Astrocyte (in vitro differentiated cells and primary cell): Measurements from ENCODE around the gene SLC12A8. TPM values are rescaled to one million over a fixed set of nuclear protein-coding genes. Genes with fewer than 3 reads are reported as not detected.

Experiments
- DNase-seq: peaks from one replicate; pipeline ENCODE4 v3.0.0-alpha.2; 2010; ENCODE audit warnings: low read depth
- FAIRE-seq: peaks from 2 replicates; lab custom pipeline; 2011; peaks lifted over from hg19 to GRCh38; lab: Jason Lieb, UNC
- H2AFZ ChIP-seq: 2 replicates; pipeline ENCODE4 v1.6.0; 2012; ENCODE audit warnings: low read depth, low read length, inconsistent platforms
- H3K27ac ChIP-seq: 2 replicates; pipeline ENCODE4 v1.5.1; 2011; ENCODE audit warnings: low read depth, low read length, inconsistent platforms
- H3K27me3 ChIP-seq: 2 replicates; pipeline ENCODE4 v1.6.0; 2011; ENCODE audit warnings: low read length, inconsistent platforms; ENCODE audit not compliant: insufficient read depth
- H3K36me3 ChIP-seq: 2 replicates; pipeline ENCODE4 v1.5.1; 2011; ENCODE audit warnings: low read length, inconsistent platforms; ENCODE audit not compliant: insufficient read depth
- H3K4me1 ChIP-seq: 2 replicates; pipeline ENCODE4 v1.5.1; 2011; ENCODE audit warnings: low read length, inconsistent platforms; ENCODE audit not compliant: insufficient read depth
- H3K4me2 ChIP-seq: 2 replicates; pipeline ENCODE4 v1.6.0; 2012; ENCODE audit warnings: low read length, inconsistent platforms
- H3K4me3 ChIP-seq: 2 replicates; pipeline ENCODE4 v1.5.1; 2011; ENCODE audit warnings: low read depth, mild to moderate bottlenecking, low read length, inconsistent platforms; ENCODE audit not compliant: insufficient read depth
- H3K79me2 ChIP-seq: 2 replicates; pipeline ENCODE4 v1.6.0; 2012; ENCODE audit warnings: mild to moderate bottlenecking, low read length, inconsistent platforms; ENCODE audit not compliant: insufficient read depth
- H3K9ac ChIP-seq: 2 replicates; pipeline ENCODE4 v1.6.0; 2012; ENCODE audit warnings: mild to moderate bottlenecking, low read length, inconsistent platforms
- H3K9me3 ChIP-seq: 2 replicates; pipeline ENCODE4 v1.5.1; 2012; ENCODE audit warnings: low read depth, mild to moderate bottlenecking, low read length, inconsistent platforms; ENCODE audit not compliant: insufficient read depth
- H4K20me1 ChIP-seq: 2 replicates; pipeline ENCODE4 v1.6.0; 2012; ENCODE audit warnings: low read length, inconsistent platforms; ENCODE audit not compliant: insufficient read depth
- H3K27ac Mint-ChIP-seq: one replicate; pipeline ENCODE4 v1.8.0; 2021; ENCODE audit warnings: mild to moderate bottlenecking, mixed read lengths; ENCODE audit not compliant: unreplicated experiment
- H3K27me3 Mint-ChIP-seq: one replicate; pipeline ENCODE4 v1.8.0; 2021; ENCODE audit warnings: low read depth, mixed read lengths; ENCODE audit not compliant: unreplicated experiment
- H3K36me3 Mint-ChIP-seq: one replicate; pipeline ENCODE4 v1.8.0; 2021; ENCODE audit warnings: low read depth, mixed read lengths; ENCODE audit not compliant: unreplicated experiment
- H3K4me1 Mint-ChIP-seq: one replicate; pipeline ENCODE4 v1.8.0; 2021; ENCODE audit warnings: low read depth, mixed read lengths; ENCODE audit not compliant: unreplicated experiment
- H3K4me3 Mint-ChIP-seq: one replicate; pipeline ENCODE4 v1.8.0; 2021; ENCODE audit warnings: mild to moderate bottlenecking, moderate library complexity, mixed read lengths; ENCODE audit not compliant: unreplicated experiment
- H3K9me3 Mint-ChIP-seq: one replicate; pipeline ENCODE4 v1.8.0; 2021; ENCODE audit warnings: mild to moderate bottlenecking, mixed read lengths; ENCODE audit not compliant: unreplicated experiment
- CTCF ChIP-seq: IDR thresholded peaks from 2 replicates; pipeline ENCODE4 v1.5.1; 2011; ENCODE audit warnings: low read depth, mild to moderate bottlenecking, inconsistent platforms, low read length, moderate library complexity; ENCODE audit not compliant: insufficient read depth
- EZH2 ChIP-seq: IDR thresholded peaks from 2 replicates; pipeline ENCODE4 v1.6.1; 2012; ENCODE audit warnings: mild to moderate bottlenecking, low read length, inconsistent platforms; ENCODE audit not compliant: insufficient read depth
- total RNA-seq: library from RNA; stranded (reverse); gene quantifications from 2 replicates; pipeline ENCODE4 v1.2.1, GENCODE V29; 2021

Gene SLC12A8
- total RNA-seq, 1 donor from 2014 or later = 4.2 TPM

- Histone ChIP-seq H4K20me1 (no peaks in the 10 kb centered on the region), H2AFZ (no peak overlapping the region), H3K4me3 (no peak overlapping the region), H3K4me2 (no peak overlapping the region), H3K27ac (no peak overlapping the region), H3K36me3 (peaks cover 4% of the 10 kb centered on the region), H3K79me2 (no peaks in the 10 kb centered on the region), H3K27me3 (no peaks in the 10 kb centered on the region), H3K9ac (no peak overlapping the region), H3K4me1 (peaks cover 12% of the 10 kb centered on the region), H3K9me3 (no peaks in the 10 kb centered on the region)
- H3K4me1 Mint-ChIP-seq = peaks cover 13% of the 10 kb centered on the region
- TF ChIP-seq EZH2 = no peak
- TF ChIP-seq CTCF = no peak
- peaks cover 14% of the 10 kb centered on the region for H3K27me3 Mint-ChIP-seq
- H3K9me3 Mint-ChIP-seq = peaks cover 2% of the 10 kb centered on the region
- no peak overlapping the region for H3K4me3 Mint-ChIP-seq
- DNase-seq = no peak
- H3K36me3 Mint-ChIP-seq = peaks cover 6% of the 10 kb centered on the region
- H3K27ac Mint-ChIP-seq = no peak overlapping the region
- no peak for FAIRE-seq
Observed at GRCh38 chr3:125189378-125190165, 23.0 kb downstream of the SLC12A8 start.

GRCh38 chr3:125188955-125189354 is 23.6 kb downstream of the SLC12A8 start:
- H3K36me3 Mint-ChIP-seq = peaks cover 6% of the 10 kb centered on the region
- peaks cover 13% of the 10 kb centered on the region for H3K4me1 Mint-ChIP-seq
- Histone ChIP-seq H3K9ac (no peak overlapping the region), H3K27me3 (no peaks in the 10 kb centered on the region), H2AFZ (no peak overlapping the region), H3K36me3 (peaks cover 4% of the 10 kb centered on the region), H3K27ac (no peak overlapping the region), H3K79me2 (no peaks in the 10 kb centered on the region), H3K4me1 (peaks cover 8% of the 10 kb centered on the region), H3K4me2 (no peak overlapping the region), H3K9me3 (no peaks in the 10 kb centered on the region), H4K20me1 (no peaks in the 10 kb centered on the region), H3K4me3 (no peak overlapping the region)
- no peak for TF ChIP-seq CTCF
- no peak for TF ChIP-seq EZH2
- H3K27me3 Mint-ChIP-seq = peaks cover 12% of the 10 kb centered on the region
- peaks cover 2% of the 10 kb centered on the region for H3K9me3 Mint-ChIP-seq
- DNase-seq = no peak
- H3K27ac Mint-ChIP-seq = no peak overlapping the region
- no peak for FAIRE-seq
- no peak overlapping the region for H3K4me3 Mint-ChIP-seq

GRCh38 chr3:125187599-125187910 is 25.0 kb downstream of the SLC12A8 start:
- peaks cover 6% of the 10 kb centered on the region for H3K36me3 Mint-ChIP-seq
- DNase-seq = no peak
- H3K27me3 Mint-ChIP-seq = peaks cover 7% of the 10 kb centered on the region
- Histone ChIP-seq H2AFZ (no peak overlapping the region), H3K9me3 (no peaks in the 10 kb centered on the region), H3K4me2 (no peak overlapping the region), H3K79me2 (no peaks in the 10 kb centered on the region), H3K9ac (no peak overlapping the region), H3K4me1 (peaks cover 8% of the 10 kb centered on the region), H3K36me3 (peaks cover 4% of the 10 kb centered on the region), H3K27ac (no peak overlapping the region), H3K4me3 (no peak overlapping the region), H4K20me1 (no peaks in the 10 kb centered on the region), H3K27me3 (no peaks in the 10 kb centered on the region)
- H3K27ac Mint-ChIP-seq = no peak overlapping the region
- peaks cover 2% of the 10 kb centered on the region for H3K9me3 Mint-ChIP-seq
- no peak for TF ChIP-seq EZH2
- no peak for TF ChIP-seq CTCF
- peaks cover 12% of the 10 kb centered on the region for H3K4me1 Mint-ChIP-seq
- H3K4me3 Mint-ChIP-seq = no peak overlapping the region
- FAIRE-seq = no peak
